Measurements from ENCODE around the gene SORCS2.

GRCh38 chr4:7218686-7219085 is 26.3 kb downstream of the SORCS2 start:
- TF ChIP-seq POLR2A (IDR thresholded peaks at IDR 0.05) = no peak
- TF ChIP-seq CTCF (IDR thresholded peaks at IDR 0.05) = no peak
